Stimulated activated CD4-positive, alpha-beta T cell treated with anti-CD3 and anti-CD28 coated beads, Interleukin-12 subunit alpha, Interleukin-12 subunit beta, amount 100 ng/mL, for 24 hours (primary cell): Measurements from ENCODE around the gene ANKRD55.

Experiments used
- DNase-seq, 2 experiments: peaks; one replicate each; pipeline ENCODE4 v3.0.0-alpha.2; 2020; ENCODE audit warnings: low read depth in 2 of 2

Gene ANKRD55

DNA sequence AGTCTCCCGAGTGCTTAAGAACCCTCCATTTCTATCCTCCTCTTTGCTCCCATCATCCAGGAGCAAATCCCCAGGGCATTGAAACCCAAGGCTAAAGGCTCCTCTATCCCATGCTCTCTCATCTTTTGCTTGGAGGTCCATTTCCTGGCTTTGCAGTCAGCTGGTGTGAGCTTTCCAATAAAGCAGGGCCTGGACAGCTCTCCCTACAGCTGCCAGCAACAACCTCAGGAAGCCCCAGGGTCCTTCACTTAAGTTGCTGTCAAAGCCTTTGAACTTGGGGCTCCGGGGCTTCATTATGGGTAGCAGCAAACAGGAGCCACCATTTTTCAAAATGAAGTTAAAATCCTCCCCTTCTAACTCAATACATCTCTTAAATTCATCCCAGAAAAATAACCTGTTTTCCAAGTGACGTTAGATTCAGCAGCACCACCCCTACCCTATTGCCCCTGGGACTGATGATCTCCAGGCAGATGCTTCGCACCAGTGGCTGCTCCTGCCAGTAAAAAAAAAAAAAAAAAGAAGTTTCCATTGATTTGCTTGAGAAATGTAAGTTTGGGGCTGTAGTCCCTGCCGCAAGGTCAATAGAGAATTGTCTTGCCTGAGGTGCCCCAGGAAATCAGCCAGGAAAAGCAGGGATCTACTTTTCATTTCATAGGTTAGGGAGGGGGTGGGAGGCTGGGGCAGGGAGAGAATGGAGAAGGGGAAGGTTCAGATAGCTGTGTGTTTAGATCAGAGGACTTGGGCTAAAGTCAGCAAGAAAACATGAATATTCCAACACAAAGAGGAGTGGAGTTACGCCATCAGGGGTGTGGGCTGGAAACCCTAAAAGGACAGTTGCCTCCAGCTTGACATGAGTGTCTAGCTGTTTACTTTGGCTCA is 154.6 kb downstream of the ANKRD55 start:
- no peak for DNase-seq

DNA sequence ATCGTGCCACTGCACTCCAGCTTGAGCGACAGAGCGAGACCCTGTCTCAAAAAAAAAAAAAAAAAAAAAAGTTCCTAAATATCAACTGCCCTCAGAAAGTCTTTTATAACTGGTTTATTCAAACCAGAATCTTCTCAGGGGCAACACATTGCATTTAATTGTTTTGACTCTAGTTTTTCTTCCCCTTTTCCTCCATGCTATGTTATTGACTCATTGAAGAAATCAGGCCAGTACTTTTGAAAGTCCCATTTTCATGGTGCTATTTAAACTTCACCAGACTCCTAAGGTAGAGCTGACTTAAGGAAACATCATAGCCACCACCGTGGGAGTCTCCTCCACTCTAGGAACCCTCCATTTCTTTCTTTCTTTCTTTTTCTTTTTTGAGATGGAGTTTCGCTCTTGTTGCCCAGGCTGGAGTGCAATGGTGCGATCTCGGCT is 155.3 kb downstream of the ANKRD55 start:
- no peak for DNase-seq

DNA sequence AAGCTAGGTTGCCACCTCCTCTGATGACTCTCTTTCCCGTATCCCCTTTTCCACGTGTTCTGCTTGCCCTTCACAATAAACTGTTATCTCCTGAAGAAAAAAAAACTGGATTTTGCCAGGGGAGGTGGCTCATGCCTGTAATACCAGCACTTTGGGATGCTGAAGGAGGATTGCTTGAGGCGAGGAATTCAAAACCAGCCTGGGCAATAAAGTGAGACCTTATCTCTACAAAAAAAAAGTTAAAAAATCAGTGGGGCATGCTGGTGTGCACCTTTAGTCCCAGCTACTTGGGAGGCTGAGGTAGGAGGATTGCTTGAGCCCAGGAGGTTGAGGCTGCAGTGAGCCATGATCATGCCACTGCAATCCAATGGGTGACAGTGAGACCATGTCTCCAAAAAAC is 156.6 kb downstream of the ANKRD55 start:
- DNase-seq = no peak

DNA sequence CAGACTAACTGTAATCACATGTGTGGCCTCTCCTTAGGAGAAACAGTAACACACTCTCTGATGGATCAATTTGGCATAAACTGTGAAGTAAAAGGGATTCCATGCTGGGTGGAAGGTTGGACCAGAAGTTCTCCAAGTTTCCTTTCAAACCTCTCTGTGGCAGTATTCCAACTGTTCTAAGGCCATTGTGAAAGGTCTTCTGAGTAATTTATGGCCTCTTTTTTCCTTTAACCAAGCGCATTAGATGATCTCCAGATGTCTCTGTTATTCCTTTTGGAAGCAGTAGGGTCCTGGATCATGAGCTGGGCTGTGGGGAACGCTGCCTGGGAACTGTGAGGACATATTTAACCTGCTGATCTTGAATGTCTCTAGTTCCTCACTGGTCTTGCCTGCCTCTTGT is 157.8 kb downstream of the ANKRD55 start:
- no peak for DNase-seq

DNA sequence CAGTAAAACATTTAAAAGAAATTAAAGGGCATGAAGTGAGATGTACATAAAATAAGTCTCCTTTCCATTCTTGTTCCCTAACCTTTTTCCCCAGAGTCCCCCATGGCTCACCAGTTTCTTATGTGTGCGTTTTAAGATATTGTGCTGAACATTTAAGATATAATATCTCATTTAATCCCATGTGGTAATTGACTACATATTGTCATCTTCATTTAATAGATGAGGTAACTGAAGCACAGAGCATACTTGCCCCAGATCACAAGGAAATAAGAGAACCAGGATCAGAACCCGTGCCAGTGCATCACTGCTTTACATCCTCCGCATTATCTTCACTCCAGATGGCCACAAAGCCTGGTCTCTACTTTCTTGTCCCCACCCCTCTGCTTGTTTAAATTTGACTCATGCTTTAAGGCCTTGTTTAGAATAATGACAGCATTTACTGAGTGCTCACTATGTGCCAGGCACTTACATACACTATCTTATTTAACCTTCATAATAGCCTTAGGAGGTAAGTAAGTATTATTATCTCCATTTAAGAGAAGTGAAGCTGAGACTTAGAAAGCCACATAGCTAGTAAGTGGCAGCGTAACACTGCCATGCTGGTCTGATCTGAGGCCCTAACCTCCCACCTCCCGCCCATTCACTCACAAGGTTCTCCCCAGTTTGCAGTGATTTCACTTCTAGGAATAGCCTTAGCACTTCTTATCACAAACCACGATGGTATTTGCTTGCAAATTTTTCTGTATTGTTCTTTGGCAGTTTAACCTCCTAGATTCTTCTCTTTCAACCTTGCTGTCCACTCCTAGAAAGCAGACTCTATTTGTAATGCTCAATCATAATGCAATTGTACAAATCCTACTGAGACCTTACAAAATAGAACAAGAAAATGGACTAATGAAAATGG is 160.0 kb downstream of the ANKRD55 start:
- DNase-seq = no peak

DNA sequence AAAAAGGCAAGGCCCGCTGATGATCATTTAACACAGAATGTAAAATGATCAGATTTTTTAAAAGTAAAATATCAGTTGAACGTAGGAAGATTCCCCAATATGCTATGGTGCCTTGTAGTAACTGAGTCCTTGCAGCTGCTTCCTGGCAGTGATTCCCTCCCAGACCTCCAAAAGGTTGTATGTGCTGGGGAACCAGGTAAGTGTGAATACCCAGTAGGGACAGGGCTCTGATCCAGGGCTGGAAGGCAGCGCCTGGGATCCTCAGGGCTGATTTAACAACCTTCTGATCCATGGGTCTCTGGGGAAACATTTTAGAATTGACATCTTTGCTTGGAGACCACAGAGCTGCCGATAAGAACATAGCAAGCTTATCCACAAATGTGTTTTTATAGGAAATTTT is 161.7 kb downstream of the ANKRD55 start:
- DNase-seq = no peak

DNA sequence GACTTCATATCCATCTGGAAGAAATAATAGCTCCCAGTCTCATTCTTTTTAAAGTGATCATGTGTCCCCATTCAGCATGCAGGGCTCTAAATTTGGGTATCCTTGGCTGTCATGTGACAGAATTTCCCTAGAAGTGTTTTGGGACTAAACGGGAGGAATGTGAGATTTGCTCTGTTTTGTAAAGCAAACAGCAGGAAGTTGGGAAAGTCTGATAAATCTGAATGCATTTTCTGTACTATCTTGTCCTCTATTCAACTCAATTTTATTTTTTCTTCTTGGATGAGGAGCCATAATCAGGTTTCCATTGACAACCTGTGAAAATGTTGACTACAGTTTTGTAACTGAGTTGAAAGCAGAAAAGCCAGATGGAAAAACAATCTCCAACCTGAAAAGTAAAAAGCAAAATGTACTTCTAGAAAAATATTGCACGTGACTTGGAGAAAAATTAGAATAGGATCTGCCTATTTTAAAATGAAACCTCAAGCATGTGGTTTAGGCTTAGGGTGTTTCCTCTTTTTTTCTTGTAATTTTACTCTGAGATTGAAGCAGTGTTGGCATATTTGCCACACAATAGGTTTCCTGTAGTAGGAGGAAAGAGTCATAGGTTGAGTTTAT is 162.2 kb downstream of the ANKRD55 start:
- DNase-seq = no peak

DNA sequence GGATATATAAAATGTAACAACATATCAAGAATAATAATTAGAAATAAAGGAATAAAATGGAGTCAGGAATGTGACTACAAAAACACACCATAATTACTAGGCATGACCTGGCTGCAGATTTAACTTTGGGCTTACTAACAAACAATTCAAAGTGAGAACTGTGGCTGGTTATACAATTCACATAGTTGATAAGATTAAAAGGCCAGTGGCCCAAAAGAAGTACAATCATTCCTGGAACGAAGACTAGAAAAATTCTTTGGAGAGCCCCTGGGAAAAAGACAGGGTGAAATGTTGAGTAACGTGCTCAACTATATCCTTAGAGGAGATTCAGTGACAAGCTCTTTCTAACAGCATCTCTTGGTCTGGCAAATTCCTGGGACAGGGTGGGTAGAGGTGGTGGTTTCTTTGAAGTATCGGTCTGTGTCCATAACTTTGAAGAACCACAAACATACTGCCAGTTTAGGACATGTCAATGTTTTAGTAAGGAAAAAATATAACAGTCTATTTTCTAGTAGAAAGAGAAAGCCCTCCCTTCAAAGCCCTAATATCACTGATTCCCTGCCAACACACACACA is 163.4 kb downstream of the ANKRD55 start:
- no peak for DNase-seq

DNA sequence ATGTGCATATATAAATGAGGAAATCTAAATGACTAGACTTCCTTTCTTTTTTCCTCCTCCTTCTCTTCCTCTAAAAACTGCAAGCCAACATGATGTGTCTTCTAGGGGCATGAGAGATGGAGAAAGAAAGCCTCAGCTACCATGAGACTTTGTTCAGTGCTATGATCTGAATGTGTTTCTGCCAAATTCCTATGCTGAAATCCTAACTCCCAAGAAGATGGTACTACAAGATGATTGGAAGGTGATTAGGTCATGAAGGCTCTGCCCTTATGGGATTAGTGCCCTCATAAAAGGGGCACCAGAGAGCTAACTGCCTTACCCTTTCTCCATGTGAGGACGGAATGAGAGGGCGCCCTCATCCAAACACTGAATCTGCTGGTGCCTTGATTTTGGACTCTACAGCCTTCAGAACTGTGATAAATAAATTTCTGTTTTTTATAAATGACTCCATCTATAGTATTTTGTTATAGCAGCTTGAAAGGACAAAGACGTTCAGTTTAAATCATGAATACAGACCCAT is 166.1 kb downstream of the ANKRD55 start:
- DNase-seq = no peak

DNA sequence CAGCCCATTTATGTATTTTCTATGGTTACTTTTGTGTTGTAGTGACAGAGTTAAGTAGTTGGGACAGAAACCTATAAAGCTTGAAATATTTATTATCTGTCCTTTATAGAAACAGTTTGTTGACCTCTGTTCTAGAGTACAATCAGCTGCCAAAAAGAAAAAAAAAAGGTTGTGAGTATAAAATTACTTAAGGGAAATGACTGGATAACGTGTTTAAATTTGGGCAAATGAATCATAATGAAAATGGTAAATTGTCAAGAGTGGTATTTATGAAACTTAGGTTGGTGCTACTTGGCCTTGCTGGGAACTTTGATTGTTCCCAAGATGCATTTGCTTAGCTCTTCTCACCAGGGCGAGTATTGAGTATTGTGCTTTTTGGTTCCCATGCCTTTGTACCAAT is 168.1 kb downstream of the ANKRD55 start:
- no peak for DNase-seq

DNA sequence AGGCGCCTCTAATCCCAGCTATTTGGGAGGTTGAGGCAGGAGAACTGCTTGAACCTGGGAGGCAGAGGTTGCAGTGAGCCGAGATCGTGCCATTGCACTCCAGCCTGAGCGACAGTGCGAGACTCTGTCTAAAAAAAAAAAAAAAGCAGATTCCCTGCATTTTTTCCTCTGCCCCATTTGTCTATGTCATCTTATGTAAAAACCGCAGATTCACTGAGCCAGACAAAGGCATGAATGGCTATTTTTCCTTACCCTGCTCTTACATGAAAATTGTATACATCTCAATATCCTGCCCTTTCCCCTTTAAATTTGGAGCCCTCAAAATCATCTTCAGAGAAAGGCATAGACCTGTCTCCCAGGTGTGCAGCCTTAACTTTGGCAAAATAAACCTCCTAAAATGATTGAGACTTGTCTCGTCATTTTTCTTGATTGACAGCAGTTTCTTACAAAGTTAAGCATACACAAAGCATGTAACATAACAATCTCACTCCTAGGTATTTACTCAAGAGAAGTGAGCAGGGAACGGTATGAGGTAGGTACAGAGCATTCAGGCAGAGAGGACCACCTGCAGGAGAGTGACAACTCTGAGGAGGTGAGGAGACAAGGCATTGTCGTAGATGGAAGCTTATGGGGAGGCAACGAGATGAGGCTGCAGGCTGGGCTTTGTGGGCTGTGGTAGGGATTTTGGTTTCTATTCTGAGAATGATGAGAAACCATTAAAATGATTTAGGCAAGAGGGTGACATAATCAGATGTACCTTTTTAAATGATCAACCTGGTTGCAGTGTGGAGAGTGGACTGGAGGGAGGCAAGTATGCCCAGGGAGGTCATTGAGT is 172.6 kb downstream of the ANKRD55 start:
- DNase-seq = peak in 1 of 2 experiments; percentile 46

DNA sequence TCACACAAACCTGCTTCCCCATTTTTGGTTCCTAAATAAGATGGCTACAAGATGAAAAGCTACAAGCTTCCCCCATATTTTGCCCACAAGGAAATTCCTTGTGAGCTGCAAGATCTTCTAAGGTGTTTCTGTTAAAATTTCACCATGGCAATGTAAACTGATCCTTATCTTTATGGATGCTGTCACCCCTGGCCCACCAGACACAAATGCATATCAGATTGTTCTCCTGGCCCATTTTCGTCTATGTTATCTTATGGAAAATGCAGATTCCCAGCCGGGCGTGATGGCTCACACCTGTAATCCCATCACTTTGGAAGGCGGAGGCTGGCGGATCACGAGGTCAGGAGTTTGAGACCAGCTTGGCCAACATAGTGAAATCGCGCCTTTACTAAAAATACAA is 173.3 kb downstream of the ANKRD55 start:
- no peak for DNase-seq

DNA sequence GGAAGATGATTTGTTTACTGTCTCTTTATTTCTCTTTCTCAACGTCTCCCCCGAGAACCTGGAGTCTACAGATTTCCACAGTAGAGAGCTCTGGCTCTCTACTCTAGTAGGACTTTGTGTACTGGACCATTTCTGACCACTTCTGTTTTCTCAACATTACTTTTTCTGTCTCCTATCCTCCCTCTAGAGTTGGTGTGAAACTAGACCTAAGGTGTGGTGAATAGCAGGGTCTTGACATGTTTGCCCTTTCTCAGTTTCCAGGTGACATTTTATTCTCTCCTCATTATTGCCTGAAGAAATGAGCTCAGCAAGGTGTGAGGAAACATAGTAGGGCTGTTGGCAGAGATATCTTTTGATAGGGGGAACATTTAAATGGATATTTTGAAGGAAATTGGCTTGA is 176.3 kb downstream of the ANKRD55 start:
- DNase-seq = no peak

DNA sequence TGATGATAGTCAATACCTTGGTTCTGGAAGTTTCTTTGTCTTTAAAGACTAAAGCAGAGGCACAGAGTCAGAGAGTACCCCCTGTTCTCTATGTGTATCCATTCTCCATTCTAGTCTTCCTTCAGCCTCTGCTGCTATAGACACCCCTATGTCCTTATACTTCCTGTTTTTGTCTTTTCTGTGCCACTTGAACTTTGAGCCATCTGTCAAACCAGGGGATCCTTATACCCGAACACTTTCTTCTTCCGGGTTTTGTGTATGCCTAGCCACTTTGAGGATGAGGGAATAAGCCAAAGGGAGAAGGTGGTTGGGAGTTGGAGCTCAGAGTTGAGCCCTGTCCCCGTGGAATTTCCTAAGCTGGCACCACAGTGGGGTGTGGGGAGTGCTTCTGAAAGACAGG is 177.3 kb downstream of the ANKRD55 start:
- no peak for DNase-seq

DNA sequence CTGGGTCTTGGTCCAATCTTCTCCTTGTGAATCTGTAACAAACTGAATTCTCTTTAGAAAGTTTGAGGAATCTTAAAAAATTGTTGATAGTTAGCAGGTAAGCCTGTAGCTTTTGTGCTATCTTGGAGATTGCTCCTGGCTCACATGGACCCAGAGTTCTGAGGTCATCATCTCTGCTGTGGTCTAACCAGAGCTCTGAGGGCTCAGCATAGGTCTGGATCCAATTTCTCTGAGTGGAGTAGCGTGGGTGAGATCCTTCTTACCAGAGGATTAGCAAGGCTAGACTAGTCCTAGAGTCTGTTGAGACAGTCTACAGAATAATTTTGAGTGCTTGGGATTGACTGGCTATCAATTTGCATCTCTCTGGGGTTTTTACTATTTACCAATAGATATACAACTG is 177.8 kb downstream of the ANKRD55 start:
- no peak for DNase-seq

DNA sequence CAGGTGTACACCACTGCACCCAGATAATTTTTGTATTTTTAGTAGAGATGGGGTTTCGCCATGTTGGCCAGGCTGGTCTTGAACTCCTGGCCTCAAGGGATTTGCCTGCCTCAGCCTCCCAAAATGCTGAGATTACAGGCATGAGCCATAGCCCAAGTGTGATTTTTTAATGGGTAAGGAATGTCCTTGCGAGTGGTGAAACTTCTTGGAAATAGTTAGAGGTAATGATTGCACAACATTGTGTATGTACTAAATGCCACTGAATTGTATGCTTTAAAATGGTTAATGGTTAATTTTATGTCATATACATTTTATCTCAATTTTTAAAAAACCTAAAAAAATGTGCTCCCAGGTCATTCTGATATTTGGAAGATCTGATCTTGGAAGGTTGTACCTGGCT is 178.5 kb downstream of the ANKRD55 start:
- DNase-seq = no peak

DNA sequence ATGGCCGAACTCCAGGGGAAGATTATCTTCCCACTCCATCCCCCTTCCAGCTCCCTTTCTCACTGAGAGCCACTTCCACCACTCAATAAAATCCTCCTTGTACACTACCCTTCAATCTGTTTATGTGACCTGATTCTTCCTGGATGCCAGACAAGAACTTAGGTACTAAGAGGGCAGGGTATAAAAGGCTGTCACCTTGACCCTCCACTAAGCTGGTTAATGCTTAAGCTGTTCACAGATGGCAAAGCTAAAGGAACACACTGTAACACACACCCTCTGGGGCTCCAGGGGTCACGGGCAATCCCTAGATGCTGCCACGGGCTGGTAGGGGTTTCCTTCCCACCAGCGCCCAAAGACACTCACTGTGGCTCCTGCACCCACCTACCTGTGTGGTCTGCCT is 179.8 kb downstream of the ANKRD55 start:
- no peak for DNase-seq

DNA sequence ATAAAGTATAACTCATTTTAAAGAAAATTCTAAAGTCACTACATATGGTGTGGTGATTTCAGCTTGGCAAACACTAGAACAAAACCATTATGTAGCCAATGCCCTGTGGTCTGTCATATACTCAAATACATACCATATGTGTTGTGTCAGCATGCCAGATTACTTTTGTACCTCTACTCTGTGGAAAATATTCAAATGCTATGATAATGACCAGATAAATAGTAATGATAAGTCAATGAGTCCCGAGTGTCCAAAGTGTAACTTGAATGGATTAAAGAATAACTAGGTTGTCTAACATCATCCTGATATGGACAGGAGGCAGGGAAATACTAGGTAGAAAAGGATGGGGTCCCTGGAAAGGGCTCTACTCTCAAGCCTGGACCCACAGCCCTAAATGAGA is 180.4 kb downstream of the ANKRD55 start:
- DNase-seq = no peak

DNA sequence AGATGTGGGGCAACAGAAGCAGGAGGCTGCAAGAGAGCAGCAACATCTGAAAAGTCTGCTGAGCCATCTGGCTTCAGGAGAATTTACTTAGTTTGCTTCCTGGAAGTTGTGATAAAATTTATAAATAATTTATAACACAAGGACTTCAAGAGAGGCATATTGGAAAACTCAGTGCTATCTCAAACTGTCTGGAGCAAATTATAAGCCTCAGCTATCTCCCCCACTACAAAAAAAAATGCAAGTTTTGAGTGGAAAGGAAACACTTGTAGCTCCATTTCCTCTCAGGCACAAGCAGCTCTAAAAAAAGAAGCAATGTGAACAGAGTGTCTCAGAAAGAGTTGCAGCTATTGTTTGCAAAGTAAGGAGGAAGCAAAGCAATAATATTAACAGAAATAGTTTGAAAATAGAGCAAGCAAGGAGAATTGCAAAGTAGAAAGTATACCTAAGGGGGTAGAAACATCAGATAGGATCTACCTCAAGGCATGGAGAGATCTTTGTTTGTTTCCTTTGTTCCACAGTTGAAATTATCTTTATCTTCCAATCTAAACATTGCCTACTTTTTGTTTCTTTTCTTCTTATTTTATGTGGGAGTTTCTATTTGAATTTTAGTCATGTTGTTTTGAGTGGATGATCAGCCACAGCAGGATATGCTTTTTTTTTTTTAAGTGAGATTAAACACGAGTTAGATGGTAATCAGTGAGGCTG is 182.4 kb downstream of the ANKRD55 start:
- no peak for DNase-seq
